NCI-H446 treated with DMSO at 0.1 percent for 48 hours (cell line): Measurements from ENCODE around the gene GBP2.
"Not testable (repeated sequence)": the region's sequence is repeated elsewhere in the genome, so short reads cannot be mapped to it uniquely, and the experiment has no call there.

Experiments
- DNase-seq: peaks from one replicate; lab custom pipeline; 2025; lab: John Stamatoyannopoulos, UW

Gene GBP2, protein sequence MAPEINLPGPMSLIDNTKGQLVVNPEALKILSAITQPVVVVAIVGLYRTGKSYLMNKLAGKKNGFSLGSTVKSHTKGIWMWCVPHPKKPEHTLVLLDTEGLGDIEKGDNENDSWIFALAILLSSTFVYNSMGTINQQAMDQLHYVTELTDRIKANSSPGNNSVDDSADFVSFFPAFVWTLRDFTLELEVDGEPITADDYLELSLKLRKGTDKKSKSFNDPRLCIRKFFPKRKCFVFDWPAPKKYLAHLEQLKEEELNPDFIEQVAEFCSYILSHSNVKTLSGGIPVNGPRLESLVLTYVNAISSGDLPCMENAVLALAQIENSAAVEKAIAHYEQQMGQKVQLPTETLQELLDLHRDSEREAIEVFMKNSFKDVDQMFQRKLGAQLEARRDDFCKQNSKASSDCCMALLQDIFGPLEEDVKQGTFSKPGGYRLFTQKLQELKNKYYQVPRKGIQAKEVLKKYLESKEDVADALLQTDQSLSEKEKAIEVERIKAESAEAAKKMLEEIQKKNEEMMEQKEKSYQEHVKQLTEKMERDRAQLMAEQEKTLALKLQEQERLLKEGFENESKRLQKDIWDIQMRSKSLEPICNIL

DNA sequence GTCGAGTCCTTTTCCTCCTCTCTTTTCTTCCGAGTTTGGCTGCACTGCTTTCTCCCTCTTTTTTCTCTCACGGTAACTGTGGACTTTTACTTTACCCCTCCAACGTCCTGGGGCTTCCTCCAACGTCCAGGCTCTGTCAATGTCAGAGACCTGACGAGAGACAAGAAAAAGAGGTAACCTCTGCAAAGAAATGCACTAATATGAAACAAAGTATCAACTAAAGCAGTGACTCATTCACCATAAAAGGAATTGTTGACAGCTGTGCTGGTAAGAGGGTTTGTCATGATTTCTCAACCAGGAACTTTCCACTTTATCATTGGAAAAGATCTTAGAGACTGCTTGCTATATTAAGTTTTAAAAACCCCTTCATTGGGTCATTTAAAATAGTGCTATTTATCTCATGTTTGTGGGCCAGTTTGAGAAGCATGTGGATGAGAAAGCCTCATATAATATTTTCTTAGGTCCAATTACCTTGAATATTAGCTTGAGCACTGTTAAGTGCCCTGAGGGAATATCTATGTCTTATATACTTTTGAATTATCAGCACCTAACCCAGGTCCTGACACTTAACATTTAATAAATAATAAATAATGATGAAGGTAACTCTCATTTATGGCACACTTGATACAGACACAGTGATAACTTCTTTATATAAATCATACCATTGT, at the start of gene GBP2:
GBP2 (minus strand) TSS at position 202 of the 668 bp plus-strand sequence. CDS start 4,148 bp downstream, outside the sequence.
- DNase-seq: peak; percentile 67

DNA sequence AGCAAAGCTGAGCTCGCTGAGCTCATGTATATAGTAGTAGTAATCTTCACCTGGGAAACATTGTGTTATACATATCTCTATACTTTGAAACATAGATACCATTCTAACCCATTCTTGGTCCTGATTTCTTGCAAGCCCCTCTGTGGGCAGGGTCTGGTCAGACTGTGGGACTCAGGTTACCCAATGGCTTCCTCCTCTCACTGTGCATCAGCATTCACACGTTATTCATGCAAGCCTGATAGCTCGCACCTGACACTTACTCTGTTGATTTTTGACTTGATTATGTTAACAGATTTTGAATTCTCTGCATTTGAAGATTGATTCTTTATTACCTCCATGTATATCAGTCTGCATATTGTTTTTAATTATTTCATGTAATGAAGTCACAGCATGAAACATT, 48.6 kb upstream of the GBP2 start:
- no peak for DNase-seq

DNA sequence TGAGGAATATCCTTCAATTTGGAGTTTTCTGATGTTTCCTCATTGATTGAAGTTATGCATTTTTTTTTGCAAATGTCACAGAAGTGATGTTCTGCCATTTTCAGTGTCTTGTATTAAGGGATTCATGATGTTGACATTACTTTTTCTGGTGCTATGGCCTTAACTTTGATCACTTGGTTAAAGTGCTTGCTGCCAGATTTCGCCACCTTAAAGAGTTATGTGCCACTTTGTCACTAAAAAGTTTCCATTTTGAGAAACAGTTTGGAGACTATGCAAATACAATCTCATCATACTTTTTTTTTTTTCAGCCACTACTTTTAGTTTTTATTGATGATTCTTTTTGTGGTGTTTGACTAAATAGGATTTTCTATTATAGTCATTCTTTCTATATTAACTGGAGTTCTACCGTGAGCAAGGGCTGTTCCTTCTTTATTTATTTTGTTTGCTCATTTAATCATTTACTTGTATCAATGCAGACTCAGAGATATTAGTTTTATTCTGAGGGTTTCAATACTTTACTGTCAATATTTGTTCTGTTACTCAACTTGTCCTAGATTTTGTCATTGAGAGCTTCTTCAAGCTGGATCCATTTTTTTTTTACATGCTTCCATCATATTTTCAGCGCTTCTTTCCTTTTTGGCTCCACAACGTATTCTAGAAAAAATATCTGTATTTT, 46.7 kb upstream of the GBP2 start:
- DNase-seq: no peak

DNA sequence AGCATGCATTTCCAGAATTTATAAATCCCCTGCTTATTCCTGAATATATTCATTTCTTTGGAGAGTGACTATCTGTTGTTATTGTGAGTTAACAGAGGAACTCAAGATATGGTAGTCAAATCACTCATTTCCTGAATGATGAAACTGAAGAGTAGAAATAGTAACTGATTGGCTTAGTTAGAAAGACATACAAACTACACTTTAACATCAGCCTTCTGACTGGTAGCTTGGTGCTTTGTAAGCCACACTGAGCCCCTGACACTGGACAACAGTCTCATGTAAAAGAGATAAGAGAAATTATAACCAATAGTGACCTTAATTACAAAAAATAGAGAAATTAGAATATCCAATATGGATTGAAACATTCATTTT, 45.1 kb upstream of the GBP2 start:
- no peak for DNase-seq

DNA sequence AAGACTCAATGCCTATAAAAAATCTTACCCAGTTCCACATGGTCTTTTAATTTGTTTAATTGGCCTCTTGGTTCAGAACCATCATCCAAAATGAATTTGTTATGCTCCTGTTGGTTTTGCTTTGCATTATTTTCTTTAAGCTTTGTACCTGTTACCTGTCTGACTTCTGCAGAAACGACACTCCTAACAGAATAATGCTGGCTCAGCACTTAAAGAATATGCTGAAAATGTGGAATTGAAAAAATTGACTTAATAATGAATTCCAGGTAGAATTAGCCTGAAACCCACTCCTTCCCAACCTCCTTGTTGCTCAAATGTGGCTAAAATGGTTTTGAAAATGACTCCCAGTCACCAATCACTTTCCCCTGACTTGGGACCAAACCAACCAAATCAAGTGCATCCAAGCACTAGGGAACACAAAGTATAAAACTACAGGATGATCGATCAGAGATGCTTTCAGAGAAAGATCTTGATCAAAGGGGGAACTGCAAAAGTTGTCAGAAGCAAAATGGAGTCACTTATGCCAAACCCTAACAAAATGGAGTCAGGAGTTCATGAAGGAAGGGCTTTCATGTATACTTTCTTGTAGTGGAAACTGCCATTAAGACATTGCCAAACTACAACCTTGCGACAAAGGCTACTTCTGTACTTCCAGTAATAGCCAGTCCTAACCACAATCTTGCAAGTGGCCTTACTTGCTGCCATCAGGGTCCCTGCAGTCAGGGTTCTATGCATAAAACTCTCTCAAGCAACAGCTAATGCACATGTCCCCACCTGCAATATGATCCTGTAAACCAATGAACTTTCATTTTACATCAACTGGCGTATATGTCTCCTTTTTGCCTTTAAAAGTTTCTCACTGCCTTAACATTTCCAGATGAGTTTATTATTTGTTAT, 44.5 kb upstream of the GBP2 start:
- DNase-seq: no peak

DNA sequence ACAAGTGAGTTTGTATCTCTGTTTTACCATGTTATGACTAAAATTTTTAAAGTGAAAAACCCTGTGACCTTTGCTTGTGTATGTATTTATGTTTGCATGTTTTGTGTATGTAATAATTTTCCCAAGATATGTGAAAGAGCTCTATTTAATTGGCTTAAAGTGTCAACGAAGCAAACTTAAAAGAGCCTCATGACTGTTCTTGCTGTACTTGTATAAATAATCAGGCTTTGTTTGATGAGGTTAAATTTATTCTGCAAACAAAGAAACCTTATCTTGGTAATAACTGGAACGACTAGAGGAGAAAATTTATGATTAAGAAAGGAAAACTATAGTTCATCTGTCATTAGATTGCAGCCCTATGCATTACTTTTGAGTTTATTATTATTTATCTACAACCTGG, 43.3 kb upstream of the GBP2 start:
- DNase-seq: no peak

DNA sequence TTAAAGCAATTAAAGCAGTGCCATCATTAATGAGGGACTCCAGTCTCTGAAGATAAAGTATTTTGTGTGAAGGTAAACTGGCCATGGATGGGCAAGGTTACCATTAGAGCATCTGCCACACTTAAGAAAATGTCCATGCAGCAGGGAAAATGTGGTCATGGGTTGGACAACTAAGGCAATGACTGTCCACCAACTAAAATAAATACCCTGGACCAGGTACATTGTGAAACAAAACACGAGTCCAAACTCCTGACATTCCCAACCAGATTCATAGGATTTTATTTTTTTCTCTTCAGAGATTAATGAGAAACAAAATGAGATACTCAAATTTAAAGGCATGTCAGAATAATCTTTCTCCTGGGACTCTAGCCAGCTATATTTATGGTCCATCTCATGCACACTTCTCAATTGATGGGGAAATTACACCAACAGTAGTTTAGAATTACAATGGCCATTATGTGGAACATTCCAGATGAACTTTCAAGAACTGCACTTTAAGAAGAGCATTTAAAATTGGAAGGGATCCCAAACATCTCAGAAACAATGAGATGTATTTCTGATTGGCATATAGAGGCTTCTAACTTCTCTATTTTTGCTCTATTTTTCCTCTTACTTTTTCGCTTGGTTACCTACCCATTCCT, 41.8 kb upstream of the GBP2 start:
- peak; percentile 14 for DNase-seq

DNA sequence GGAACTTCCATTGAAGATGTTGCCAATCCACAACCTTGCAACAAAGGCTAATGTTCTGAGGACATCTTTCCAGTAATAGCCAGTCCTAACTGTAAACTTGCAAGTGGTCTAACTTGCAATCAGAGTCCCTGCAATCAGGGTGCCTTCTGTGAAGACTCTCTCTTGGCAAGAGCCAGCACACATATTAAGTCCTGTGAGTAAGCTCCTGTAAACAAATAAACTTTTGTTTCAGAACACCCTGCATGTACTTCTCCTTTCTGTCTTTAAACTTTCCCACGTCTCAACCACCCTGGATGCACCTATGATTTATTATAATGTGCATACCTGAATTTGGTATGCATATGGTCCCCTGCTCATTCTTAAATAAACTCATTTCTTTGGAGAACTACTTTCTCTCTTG, 40.8 kb upstream of the GBP2 start:
- DNase-seq: no peak

DNA sequence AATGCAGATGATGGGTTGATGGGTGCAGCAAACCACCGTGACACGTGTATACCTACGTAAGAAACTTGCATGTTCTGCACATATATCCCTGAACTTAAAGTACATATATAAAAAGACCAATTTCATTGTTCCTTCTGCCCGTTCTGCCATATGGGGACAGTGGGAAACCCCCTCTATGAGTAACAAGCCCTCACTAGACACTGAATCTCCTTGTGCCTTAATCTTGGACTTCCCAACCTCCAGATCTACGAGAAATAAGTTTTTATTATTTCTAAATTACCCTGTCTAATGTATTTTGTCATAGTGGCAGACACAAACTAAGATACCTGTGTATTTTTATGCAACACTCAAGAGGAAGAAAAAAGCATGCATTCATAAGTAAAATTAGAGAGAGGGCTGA, 39.9 kb upstream of the GBP2 start:
- no peak for DNase-seq

DNA sequence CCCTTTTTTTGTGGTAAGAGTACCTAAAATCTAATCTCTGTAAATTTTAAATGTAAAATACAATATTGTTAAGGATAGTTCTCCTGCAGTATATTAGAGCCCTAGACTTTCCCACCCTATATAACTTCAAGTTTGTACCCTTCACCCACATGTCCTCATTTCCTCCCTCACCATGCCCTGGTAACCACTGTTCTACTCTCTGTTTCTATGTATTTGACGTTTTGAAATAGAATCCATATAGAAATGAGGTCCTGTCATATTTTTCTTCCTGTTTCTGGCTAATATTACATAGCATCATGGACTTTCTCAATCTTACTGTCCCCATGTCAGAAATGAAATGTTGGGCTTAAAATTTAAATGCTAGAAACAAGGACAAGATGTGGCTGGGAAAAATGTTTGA, 25.1 kb upstream of the GBP2 start:
- no peak for DNase-seq

DNA sequence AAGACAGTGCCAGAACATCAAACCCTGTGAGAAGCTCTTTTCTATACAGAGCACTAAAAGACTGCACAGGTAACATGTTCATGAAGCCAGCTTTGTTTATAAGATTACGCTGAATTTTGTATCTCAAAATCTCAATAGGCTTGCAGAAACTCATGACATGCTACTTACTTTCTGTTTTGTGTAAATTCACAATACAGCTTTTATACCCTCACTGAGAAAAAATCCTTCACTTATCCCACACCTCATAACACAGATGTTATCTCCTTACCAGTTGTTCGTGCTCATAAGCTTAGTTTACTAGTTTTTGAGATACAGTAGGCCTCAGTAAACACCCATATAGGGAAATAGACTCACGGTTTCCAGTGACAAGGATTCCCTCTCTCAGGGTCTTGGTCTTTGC, 24.1 kb upstream of the GBP2 start:
- DNase-seq: no peak

DNA sequence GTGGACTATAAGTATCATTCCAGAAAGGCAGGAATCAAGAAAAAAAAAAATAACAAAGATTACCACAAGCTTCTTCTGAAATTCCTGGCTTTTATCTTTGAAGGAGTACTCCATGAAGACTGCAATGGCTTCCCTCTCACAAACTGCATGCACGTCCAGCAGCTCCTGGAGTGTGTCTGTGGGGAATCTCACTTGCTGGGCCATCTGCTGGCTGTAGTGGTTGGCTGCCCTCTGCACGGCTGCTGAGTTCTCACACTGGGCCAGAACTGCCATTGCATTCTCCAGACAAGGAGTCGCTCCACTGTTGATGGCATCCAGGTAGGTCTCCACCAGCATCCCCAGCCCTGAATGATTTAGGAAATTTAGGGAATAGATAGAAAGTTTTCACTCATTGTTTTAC, 23.3 kb upstream of the GBP2 start:
- DNase-seq: peak; percentile 9

DNA sequence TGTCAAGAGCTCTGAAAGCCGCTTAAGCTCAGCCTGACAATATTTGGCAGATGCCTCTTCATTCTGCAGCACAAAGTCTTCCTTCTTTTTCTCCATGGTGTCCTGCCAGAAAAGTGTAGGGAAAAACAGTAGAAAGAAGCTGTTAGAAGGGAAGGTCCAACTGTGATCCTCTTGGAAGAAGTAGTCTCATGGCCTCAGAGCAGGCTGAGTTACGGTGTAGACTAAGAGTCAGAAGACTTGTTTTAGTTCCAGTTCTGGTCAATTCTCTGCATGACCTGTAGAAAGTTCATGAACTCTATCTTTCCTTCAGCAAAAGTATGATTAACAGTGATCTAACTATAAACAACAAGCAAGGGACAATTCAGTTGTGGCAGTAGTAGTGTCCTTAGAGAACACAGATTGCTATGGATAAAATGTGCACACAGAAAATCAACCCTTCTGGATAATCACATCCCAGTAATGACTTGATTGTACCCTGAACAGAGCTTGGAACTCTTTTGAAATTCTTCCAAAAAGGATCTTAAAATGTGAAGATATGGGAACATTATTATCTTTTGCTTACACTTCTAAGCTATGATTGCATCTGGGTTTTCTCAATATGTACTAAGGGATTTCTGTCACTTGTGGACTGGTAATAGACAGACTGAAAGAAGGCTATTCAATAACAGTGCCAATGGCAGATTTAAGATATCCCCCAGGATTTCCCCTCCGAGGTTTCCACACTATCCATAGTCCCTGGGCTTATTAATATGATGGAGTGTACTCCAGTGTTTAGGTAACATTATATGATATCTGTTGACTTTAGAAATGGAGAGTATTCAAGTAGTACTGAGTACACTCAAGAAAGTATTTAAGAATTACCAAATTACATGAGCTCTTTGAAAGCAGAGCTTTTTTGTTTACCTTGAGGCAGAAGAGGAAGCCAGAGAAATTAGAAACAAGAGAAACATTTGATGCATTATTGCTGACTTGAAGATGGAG, 22.1 kb upstream of the GBP2 start:
- DNase-seq: no peak

DNA sequence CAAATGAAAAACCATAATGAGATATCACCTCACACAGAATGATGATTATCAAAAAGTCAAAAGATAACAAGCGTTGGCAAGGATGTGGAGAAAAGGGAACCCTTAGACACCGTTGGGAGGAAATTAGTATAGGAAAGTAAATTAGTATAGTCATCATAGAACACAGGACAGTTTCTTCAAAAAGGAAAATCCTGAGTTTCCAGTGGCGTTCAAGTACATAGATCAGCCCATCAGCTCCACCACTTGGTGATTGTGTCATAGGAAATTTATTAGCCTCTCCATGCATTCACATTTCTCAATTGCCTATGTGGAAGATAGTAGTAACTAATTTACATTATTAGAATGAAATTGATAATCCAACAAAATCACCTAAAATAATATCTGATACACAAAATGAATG, 20.8 kb upstream of the GBP2 start:
- DNase-seq: no peak

DNA sequence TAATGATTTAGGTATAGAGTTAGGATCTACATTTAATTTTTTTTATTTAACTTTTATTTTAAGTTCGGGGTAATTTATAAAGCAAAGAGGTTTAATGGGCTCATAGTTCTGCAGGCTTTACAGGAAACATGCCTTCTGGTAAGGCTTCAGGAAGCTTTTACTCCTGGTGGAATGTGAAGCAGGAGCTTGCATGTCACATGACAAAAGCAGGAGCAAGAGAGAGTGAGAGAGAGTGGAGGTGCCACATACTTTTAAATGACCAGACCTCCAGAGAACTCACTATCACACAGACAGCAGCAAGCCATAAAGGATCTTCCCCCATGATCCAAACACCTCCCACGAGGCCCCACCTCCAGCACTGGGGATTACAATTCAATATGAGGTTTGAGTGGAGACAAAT, 17.6 kb upstream of the GBP2 start:
- DNase-seq: no peak

DNA sequence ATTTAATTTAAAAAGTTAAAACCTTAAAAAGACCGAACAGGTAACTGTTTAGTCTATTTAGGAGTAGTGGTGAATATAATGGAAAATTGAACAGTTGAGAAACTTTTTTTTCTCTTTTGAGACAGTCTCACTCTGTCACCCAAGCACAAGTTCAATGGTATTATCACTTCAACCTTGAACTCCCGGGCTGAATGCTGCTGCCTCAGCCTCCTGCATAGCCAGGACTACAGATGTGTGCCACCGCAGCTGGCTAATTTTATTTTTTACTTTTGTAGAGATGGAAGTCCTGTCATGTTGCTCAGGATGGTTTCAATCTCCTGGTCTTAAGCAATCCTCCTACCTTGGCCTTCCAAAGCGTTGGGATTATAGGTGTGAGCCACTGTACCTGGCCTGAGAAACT, 16.2 kb upstream of the GBP2 start:
- no peak for DNase-seq

DNA sequence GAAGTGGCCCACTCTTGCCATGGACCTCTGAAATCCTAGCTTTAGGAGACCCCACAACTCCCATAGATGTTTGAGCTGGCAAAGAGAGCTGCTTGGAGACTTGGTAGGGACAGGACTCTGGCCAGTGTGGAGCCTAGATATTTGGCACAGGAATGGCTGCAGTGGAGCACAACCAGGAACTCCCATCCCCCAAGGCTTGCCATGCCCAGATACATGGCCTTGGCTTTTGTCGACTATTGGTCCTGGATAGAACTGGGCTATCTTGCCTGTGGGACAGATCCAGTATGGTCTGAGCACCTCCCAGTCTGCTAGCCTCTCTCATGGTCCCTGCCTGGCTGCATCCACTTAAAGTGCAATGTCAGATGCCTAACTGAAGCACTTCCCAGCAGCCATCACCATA, 7.8 kb upstream of the GBP2 start:
- DNase-seq: no peak

DNA sequence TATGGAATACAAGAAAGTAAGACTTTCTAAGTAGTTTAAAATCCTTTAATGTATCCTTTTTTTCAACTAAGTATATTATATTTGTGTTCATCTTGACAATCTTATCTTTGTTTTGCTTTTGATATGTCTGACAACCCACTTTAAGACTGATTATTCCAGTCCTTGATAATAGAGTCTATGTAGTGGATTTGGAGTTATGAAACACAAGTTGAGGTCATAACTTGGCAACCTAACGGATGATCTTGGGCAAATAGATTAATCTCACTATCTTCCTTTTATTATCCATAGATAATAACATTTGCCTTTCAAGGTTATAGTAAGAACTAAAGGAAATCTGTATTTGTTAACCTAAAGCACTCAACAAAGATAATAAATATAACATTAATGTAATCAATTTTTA, 4.8 kb upstream of the GBP2 start:
- no peak for DNase-seq

DNA sequence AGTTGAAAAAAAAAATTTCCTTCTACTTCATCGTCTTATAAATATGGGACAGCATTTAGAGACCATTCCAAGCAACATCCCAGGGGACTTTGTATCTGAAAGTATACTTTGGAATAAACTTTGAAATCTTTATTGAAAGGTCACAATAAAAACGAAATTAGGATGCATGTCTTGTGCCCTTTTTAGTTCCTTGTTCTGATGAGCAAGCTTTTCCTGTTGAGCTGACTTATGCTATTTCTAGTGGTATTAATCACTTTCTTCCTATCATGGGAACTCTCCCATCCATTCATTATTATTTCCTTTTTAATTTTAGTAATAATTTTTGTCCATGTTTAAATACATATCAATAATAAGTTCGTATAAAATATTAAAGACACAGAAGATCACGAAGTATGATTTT, 4.0 kb upstream of the GBP2 start:
- no peak for DNase-seq

DNA sequence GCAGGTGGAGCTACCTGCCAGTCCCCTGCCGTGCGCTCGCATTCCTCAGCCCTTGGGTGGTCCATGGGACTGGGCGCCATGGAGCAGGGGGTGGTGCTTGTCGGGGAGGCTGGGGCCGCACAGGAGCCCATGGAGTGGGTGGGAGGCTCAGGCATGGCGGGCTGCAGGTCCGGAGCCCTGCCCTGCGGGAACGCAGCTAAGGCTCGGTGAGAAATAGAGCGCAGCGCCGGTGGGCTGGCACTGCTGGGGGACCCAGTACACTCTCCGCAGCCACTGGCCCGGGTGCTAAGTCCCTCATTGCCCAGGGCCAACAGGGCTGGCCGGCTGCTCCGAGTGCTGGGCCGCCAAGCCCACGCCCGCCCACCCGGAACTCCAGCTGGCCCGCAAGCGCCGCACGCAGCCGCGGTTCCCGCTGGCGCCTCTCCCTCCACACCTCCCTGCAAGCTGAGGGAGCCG, 2.1 kb upstream of the GBP2 start:
- DNase-seq: not testable (repeated sequence)
